ENCODE measurements around the gene OCA2.

The OCA2 gene

GRCh38 chr15:27871078-27871901 lies 227.8 kb downstream of the OCA2 start:
- no CpG with 5 or more reads among the region's 16 CpGs for WGBS (ENCODE audit: extremely low coverage, insufficient coverage, insufficient read length)
- Histone ChIP-seq H3K4ac (ENCODE audit: low read depth, low read length) (no peak overlapping the region), H4K8ac (ENCODE audit: low read depth, low read length) (no peak overlapping the region), H3K27ac (ENCODE audit: low read depth, low read length) (no peak overlapping the region), H2AFZ (ENCODE audit: insufficient read depth, low read length, poor library complexity) (no peak overlapping the region), H3K27me3 (ENCODE audit: insufficient read depth, low read length) (no peaks in the 10 kb centered on the region), H3K9me3 (ENCODE audit: insufficient read depth, low read depth, low read length) (peaks cover 2% of the 10 kb centered on the region), H3K9ac (ENCODE audit: low read length) (no peak overlapping the region), H2BK12ac (ENCODE audit: low read length) (no peak overlapping the region), H3K14ac (ENCODE audit: low read length) (no peak overlapping the region), H3K36me3 (ENCODE audit: control insufficient read depth in 1 of 2, insufficient read depth in 2 of 2, low read length in 2 of 2) (no peaks in the 10 kb centered on the region), H2BK5ac (ENCODE audit: low read depth, low read length, poor library complexity) (no peak overlapping the region), H3K4me3 (ENCODE audit: low read depth, low read length) (no peak overlapping the region), H2AK5ac (ENCODE audit: low read length) (no peak overlapping the region), H4K91ac (ENCODE audit: low read depth, low read length) (no peak overlapping the region), H3K23ac (ENCODE audit: low read length) (no peak overlapping the region), H3K79me1 (ENCODE audit: low read length) (no peaks in the 10 kb centered on the region), H3K4me2 (ENCODE audit: low read length) (no peak overlapping the region), H3K4me1 (ENCODE audit: control insufficient read depth in 1 of 2, insufficient read depth in 2 of 2, low read length in 2 of 2) (no peaks in the 10 kb centered on the region), H3K18ac (ENCODE audit: low read length) (no peak overlapping the region), H3K79me2 (ENCODE audit: control insufficient read depth, insufficient read depth, low read length, poor library complexity) (no peaks in the 10 kb centered on the region), H2BK120ac (ENCODE audit: insufficient read depth, low read length, poor library complexity) (no peak overlapping the region), H4K12ac (ENCODE audit: low read depth, low read length) (no peak overlapping the region)
- DNase-seq = no peak

- Histone ChIP-seq H3K4me2 (ENCODE audit: low read length) (no peak overlapping the region), H4K91ac (ENCODE audit: low read depth, low read length) (no peak overlapping the region), H3K23ac (ENCODE audit: low read length) (no peak overlapping the region), H3K9ac (ENCODE audit: low read length) (no peak overlapping the region), H4K8ac (ENCODE audit: low read depth, low read length) (no peak overlapping the region), H2BK5ac (ENCODE audit: low read depth, low read length, poor library complexity) (no peak overlapping the region), H3K4me3 (ENCODE audit: low read depth, low read length) (no peak overlapping the region), H2AK5ac (ENCODE audit: low read length) (no peak overlapping the region), H3K4ac (ENCODE audit: low read depth, low read length) (no peak overlapping the region), H3K9me3 (ENCODE audit: insufficient read depth, low read depth, low read length) (peaks cover 4% of the 10 kb centered on the region), H3K79me1 (ENCODE audit: low read length) (no peaks in the 10 kb centered on the region), H3K18ac (ENCODE audit: low read length) (no peak overlapping the region), H2BK120ac (ENCODE audit: insufficient read depth, low read length, poor library complexity) (no peak overlapping the region), H3K36me3 (ENCODE audit: control insufficient read depth in 1 of 2, insufficient read depth in 2 of 2, low read length in 2 of 2) (no peaks in the 10 kb centered on the region), H3K4me1 (ENCODE audit: control insufficient read depth in 1 of 2, insufficient read depth in 2 of 2, low read length in 2 of 2) (no peaks in the 10 kb centered on the region), H3K27me3 (ENCODE audit: insufficient read depth, low read length) (no peaks in the 10 kb centered on the region), H4K12ac (ENCODE audit: low read depth, low read length) (no peak overlapping the region), H3K14ac (ENCODE audit: low read length) (no peak overlapping the region), H2BK12ac (ENCODE audit: low read length) (no peak overlapping the region), H3K27ac (ENCODE audit: low read depth, low read length) (no peak overlapping the region), H2AFZ (ENCODE audit: insufficient read depth, low read length, poor library complexity) (no peak overlapping the region), H3K79me2 (ENCODE audit: control insufficient read depth, insufficient read depth, low read length, poor library complexity) (no peaks in the 10 kb centered on the region)
- no peak for DNase-seq
- no CpG with 5 or more reads among the region's 6 CpGs for WGBS (ENCODE audit: extremely low coverage, insufficient coverage, insufficient read length)
Measured at GRCh38 chr15:27870320-27870719, 228.8 kb downstream of the OCA2 start.

GRCh38 chr15:27869697-27870281 lies 229.3 kb downstream of the OCA2 start:
- H3K4ac ChIP-seq (ENCODE audit: low read depth, low read length) = no peak overlapping the region
- no peaks in the 10 kb centered on the region for H3K79me2 ChIP-seq (ENCODE audit: control insufficient read depth, insufficient read depth, low read length, poor library complexity)
- no peak overlapping the region for H2BK120ac ChIP-seq (ENCODE audit: insufficient read depth, low read length, poor library complexity)
- no peak overlapping the region for H2AFZ ChIP-seq (ENCODE audit: insufficient read depth, low read length, poor library complexity)
- no CpG with 5 or more reads among the region's 17 CpGs for WGBS (ENCODE audit: extremely low coverage, insufficient coverage, insufficient read length)
- no peak overlapping the region for H4K8ac ChIP-seq (ENCODE audit: low read depth, low read length)
- no peak overlapping the region for H3K27ac ChIP-seq (ENCODE audit: low read depth, low read length)
- H3K9me3 ChIP-seq (ENCODE audit: insufficient read depth, low read depth, low read length) = peaks cover 4% of the 10 kb centered on the region
- H4K12ac ChIP-seq (ENCODE audit: low read depth, low read length) = no peak overlapping the region
- H3K27me3 ChIP-seq (ENCODE audit: insufficient read depth, low read length) = no peaks in the 10 kb centered on the region
- H2AK5ac ChIP-seq (ENCODE audit: low read length) = no peak overlapping the region
- H3K4me2 ChIP-seq (ENCODE audit: low read length) = no peak overlapping the region
- H3K18ac ChIP-seq (ENCODE audit: low read length) = no peak overlapping the region
- H3K79me1 ChIP-seq (ENCODE audit: low read length) = no peaks in the 10 kb centered on the region
- DNase-seq = no peak
- H3K9ac ChIP-seq (ENCODE audit: low read length) = no peak overlapping the region
- no peak overlapping the region for H2BK5ac ChIP-seq (ENCODE audit: low read depth, low read length, poor library complexity)
- H3K4me1 ChIP-seq (ENCODE audit: control insufficient read depth in 1 of 2, insufficient read depth in 2 of 2, low read length in 2 of 2) = no peaks in the 10 kb centered on the region
- H4K91ac ChIP-seq (ENCODE audit: low read depth, low read length) = no peak overlapping the region
- no peak overlapping the region for H3K23ac ChIP-seq (ENCODE audit: low read length)
- no peak overlapping the region for H3K4me3 ChIP-seq (ENCODE audit: low read depth, low read length)
- H2BK12ac ChIP-seq (ENCODE audit: low read length) = no peak overlapping the region
- H3K36me3 ChIP-seq (ENCODE audit: control insufficient read depth in 1 of 2, insufficient read depth in 2 of 2, low read length in 2 of 2) = no peaks in the 10 kb centered on the region
- no peak overlapping the region for H3K14ac ChIP-seq (ENCODE audit: low read length)

- Histone ChIP-seq H3K18ac (ENCODE audit: low read length) (no peak overlapping the region), H3K4ac (ENCODE audit: low read depth, low read length) (no peak overlapping the region), H4K8ac (ENCODE audit: low read depth, low read length) (no peak overlapping the region), H2AK5ac (ENCODE audit: low read length) (no peak overlapping the region), H3K9ac (ENCODE audit: low read length) (peak overlapping the region; percentile 4), H4K91ac (ENCODE audit: low read depth, low read length) (no peak overlapping the region), H2BK12ac (ENCODE audit: low read length) (no peak overlapping the region), H3K4me1 (ENCODE audit: control insufficient read depth in 1 of 2, insufficient read depth in 2 of 2, low read length in 2 of 2) (no peaks in the 10 kb centered on the region), H2BK120ac (ENCODE audit: insufficient read depth, low read length, poor library complexity) (no peak overlapping the region), H3K27me3 (ENCODE audit: insufficient read depth, low read length) (no peaks in the 10 kb centered on the region), H3K9me3 (ENCODE audit: insufficient read depth, low read depth, low read length) (peaks cover 4% of the 10 kb centered on the region), H3K27ac (ENCODE audit: low read depth, low read length) (no peak overlapping the region), H3K36me3 (ENCODE audit: control insufficient read depth in 1 of 2, insufficient read depth in 2 of 2, low read length in 2 of 2) (no peaks in the 10 kb centered on the region), H2AFZ (ENCODE audit: insufficient read depth, low read length, poor library complexity) (no peak overlapping the region), H3K79me1 (ENCODE audit: low read length) (no peaks in the 10 kb centered on the region), H3K23ac (ENCODE audit: low read length) (no peak overlapping the region), H3K79me2 (ENCODE audit: control insufficient read depth, insufficient read depth, low read length, poor library complexity) (no peaks in the 10 kb centered on the region), H3K14ac (ENCODE audit: low read length) (no peak overlapping the region), H3K4me3 (ENCODE audit: low read depth, low read length) (no peak overlapping the region), H3K4me2 (ENCODE audit: low read length) (no peak overlapping the region), H2BK5ac (ENCODE audit: low read depth, low read length, poor library complexity) (no peak overlapping the region), H4K12ac (ENCODE audit: low read depth, low read length) (no peak overlapping the region)
- no peak for DNase-seq
- WGBS (ENCODE audit: extremely low coverage, insufficient coverage, insufficient read length) = no CpG with 5 or more reads among the region's 10 CpGs
Measured at GRCh38 chr15:27868828-27869404, 230.2 kb downstream of the OCA2 start.

Measured in trophoblast cell (in vitro differentiated cells and primary cell).